ENCODE data around the gene GADD45A. TPM values are rescaled to one million over a fixed set of nuclear protein-coding genes. Genes with fewer than 3 reads are reported as not detected.
A peak's percentile ranks its signal among the peaks of the same experiment; 100 is the strongest.
"Not testable (repeated sequence)": the region's sequence is repeated elsewhere in the genome, so short reads cannot be mapped to it uniquely, and the experiment has no call there.

GADD45A gene
- total RNA-seq, 1 donor from 2014 or later = 36.7 TPM

GRCh38 chr1:67723620-67724019, 38.6 kb downstream of the GADD45A start:
- Mint-ChIP-seq H3K27ac (no peak overlapping the region), H3K4me3 (no peak overlapping the region), H3K9me3 (peaks cover 4% of the 10 kb centered on the region), H3K4me1 (peaks cover 6% of the 10 kb centered on the region), H3K36me3 (ENCODE audit: low read depth) (no peaks in the 10 kb centered on the region), H3K27me3 (peaks cover 5% of the 10 kb centered on the region)
- DNase-seq = no peak
- intact Hi-C loops (cut with micrococcal nuclease) = loop anchor here (1.0 kb wide), 1 partner anchor 39 kb away; no protein-coding TSS in a partner anchor

GRCh38 chr1:67724928-67725560, 40.0 kb downstream of the GADD45A start:
- H3K4me3 Mint-ChIP-seq = no peak overlapping the region

DNA sequence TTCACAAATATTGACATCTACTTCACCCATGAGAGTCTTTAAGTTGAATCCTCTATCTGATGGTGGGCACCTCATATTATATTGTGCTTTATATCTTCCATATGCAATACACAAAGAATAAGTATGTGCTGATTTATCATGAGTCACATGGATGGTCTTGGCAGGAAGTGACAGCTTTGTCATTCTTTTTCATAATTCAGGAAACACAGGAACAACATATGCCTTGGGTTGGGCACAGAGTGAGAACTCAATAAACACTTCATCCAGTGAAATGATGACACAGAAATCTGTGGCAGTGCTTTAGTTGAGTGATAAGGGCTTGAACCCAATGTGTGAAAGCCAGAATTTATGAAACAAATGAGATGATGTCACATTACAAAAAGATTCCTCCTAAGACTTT, 41.2 kb downstream of the GADD45A start:
- Mint-ChIP-seq H3K27me3 (peaks cover 5% of the 10 kb centered on the region), H3K9me3 (peaks cover 4% of the 10 kb centered on the region), H3K4me1 (peaks cover 12% of the 10 kb centered on the region), H3K27ac (no peak overlapping the region), H3K4me3 (no peak overlapping the region), H3K36me3 (ENCODE audit: low read depth) (no peaks in the 10 kb centered on the region)
- intact Hi-C loops (cut with micrococcal nuclease) = no loop called here
- DNase-seq = no peak

More at GRCh38 chr1:67724928-67725560, 40.0 kb downstream of the GADD45A start:
- Mint-ChIP-seq H3K27ac (no peak overlapping the region), H3K4me1 (peaks cover 11% of the 10 kb centered on the region), H3K36me3 (ENCODE audit: low read depth) (no peaks in the 10 kb centered on the region), H3K9me3 (peaks cover 4% of the 10 kb centered on the region), H3K27me3 (peaks cover 5% of the 10 kb centered on the region)
- no peak for DNase-seq
- intact Hi-C loops (cut with micrococcal nuclease) = no loop called here

DNA sequence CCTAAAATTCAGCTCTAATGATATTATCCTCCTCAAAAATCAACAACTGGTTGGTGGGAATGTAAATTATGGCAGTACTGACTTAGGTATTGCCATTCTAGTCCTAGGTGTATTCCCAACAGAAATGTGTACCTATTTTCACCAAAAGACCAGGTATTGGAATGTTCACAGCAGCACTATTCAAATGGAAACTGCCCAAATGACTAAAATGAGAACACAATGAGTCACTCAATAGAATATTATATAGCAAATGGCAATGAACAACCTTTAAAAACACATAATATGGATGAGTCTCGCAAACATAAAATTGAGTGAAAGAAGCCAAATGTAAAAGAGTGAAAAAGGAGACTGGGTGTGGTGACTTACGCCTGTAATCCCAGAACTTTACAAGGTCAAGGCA, 44.9 kb downstream of the GADD45A start:
- Mint-ChIP-seq H3K4me1 (peaks cover 23% of the 10 kb centered on the region), H3K9me3 (peaks cover 4% of the 10 kb centered on the region), H3K4me3 (no peak overlapping the region), H3K36me3 (ENCODE audit: low read depth) (no peaks in the 10 kb centered on the region), H3K27ac (no peak overlapping the region), H3K27me3 (peaks cover 5% of the 10 kb centered on the region)
- DNase-seq = no peak
- intact Hi-C loops (cut with micrococcal nuclease) = no loop called here

GRCh38 chr1:67730312-67730711, 45.3 kb downstream of the GADD45A start:
- H3K27ac Mint-ChIP-seq; DNase-seq; H3K27me3 Mint-ChIP-seq; H3K36me3 Mint-ChIP-seq (ENCODE audit: low read depth); H3K9me3 Mint-ChIP-seq; intact Hi-C loops (cut with micrococcal nuclease); H3K4me3 Mint-ChIP-seq: not testable (repeated sequence)
- H3K4me1 Mint-ChIP-seq = peaks cover 23% of the 10 kb centered on the region

GRCh38 chr1:67731322-67731721, 46.3 kb downstream of the GADD45A start:
- Mint-ChIP-seq H3K27ac (no peak overlapping the region), H3K4me3 (no peak overlapping the region), H3K27me3 (peaks cover 5% of the 10 kb centered on the region), H3K4me1 (peaks cover 27% of the 10 kb centered on the region), H3K36me3 (ENCODE audit: low read depth) (no peaks in the 10 kb centered on the region), H3K9me3 (no peaks in the 10 kb centered on the region)
- DNase-seq = no peak
- intact Hi-C loops (cut with micrococcal nuclease) = no loop called here

DNA sequence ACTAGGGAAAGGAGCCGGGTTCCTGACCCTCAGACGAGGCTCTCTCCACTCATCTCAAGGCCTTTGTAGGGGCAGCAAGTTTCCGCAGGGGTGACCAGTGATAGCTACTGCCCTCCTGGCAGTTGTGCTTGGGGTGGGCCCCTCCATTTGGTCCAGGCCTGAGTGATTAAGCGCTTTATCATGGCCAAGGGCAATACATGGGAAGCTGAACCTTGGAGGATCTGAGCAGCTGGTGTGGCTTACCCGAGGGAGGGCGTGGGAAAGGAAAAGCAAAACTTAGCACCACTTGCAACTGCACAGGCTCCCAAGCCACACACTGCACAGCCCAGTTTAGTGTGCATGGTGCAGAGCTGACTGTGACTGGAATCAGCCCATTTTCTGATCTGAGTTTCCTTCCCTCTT, 47.8 kb downstream of the GADD45A start:
- peaks cover 29% of the 10 kb centered on the region for H3K4me1 Mint-ChIP-seq
- no peak overlapping the region for H3K4me3 Mint-ChIP-seq
- peaks cover 3% of the 10 kb centered on the region for H3K27me3 Mint-ChIP-seq
- H3K27ac Mint-ChIP-seq = no peak overlapping the region
- H3K36me3 Mint-ChIP-seq (ENCODE audit: low read depth) = no peaks in the 10 kb centered on the region
- peak; percentile 63 for DNase-seq
- intact Hi-C loops (cut with micrococcal nuclease) = no loop called here
- no peaks in the 10 kb centered on the region for H3K9me3 Mint-ChIP-seq

DNA sequence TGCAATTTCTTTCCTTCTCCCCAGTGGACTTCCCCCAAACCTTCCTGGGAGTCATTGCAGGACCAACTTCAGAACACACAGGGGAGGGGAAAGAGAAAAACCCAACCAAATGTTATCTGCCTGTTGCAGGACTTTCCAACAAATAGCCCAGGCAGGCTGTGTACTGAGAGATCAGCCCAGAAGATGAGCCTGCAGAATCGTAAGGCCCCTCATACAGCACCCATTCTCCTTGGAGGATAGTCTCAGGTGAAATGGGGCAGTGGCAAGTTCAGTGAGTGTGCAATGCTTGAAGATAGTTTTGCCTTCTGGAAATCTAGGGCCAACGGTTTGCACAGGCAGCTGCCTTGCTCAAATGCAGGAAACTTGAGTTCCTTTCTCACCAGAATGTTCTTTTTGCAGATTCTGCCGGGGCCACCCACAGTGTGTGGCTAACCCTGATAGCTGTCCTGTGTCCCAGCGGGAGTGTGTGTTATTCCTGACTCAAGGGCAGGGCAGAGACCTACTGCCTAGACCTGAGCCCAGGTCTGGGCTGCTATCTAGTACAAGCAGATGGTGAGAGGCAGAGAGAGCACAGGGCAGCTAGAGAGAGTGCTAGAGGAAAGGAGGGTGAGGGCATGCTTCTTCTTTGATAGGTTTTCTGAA, 48.8 kb downstream of the GADD45A start:
- Mint-ChIP-seq H3K36me3 (ENCODE audit: low read depth) (no peaks in the 10 kb centered on the region), H3K9me3 (no peaks in the 10 kb centered on the region), H3K27ac (no peak overlapping the region), H3K27me3 (no peaks in the 10 kb centered on the region), H3K4me3 (no peak overlapping the region), H3K4me1 (peaks cover 29% of the 10 kb centered on the region)
- intact Hi-C loops (cut with micrococcal nuclease) = no loop called here
- no peak for DNase-seq

DNA sequence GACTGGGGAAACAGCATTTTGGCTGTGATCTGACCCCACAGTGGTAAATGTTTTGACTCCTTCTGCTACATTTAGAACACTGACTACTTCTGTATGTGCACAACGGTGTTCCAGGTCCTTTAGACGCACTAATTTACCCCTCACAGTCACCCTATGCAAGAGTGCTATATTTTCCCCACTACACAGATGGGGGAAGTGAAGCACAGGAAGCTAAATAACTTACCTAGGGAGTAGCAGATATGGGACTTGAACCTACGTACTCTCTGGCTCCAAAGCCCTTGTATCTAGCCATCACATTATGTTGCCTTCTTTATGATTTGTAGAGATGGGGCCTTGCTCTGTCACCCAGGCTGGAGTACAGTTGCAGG, 49.3 kb downstream of the GADD45A start:
- H3K9me3 Mint-ChIP-seq = no peaks in the 10 kb centered on the region
- peaks cover 29% of the 10 kb centered on the region for H3K4me1 Mint-ChIP-seq
- no peak overlapping the region for H3K27ac Mint-ChIP-seq
- no peak overlapping the region for H3K4me3 Mint-ChIP-seq
- H3K27me3 Mint-ChIP-seq = peaks cover 1% of the 10 kb centered on the region
- intact Hi-C loops (cut with micrococcal nuclease) = no loop called here
- H3K36me3 Mint-ChIP-seq (ENCODE audit: low read depth) = no peaks in the 10 kb centered on the region
- DNase-seq = no peak

DNA sequence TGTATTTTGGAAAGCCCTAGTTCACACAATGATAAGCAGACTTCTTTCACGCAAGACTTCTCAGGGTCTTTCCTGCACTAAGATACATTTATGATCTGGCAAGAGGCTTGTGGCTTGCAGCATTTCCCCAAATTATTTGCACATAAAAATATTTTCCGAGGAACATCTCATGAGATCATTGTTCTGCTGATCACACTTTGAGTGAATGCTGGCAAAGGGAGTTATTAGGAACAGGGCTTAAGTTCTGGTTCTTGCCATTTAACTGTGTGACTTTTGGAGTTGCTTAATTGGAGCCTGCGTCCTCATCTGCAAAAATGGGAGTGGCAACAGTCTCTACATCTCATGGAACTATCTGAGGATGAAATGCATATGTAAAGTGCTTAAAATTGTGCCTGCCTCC, 50.2 kb downstream of the GADD45A start:
- Mint-ChIP-seq H3K4me3 (no peak overlapping the region), H3K27ac (no peak overlapping the region), H3K4me1 (peaks cover 23% of the 10 kb centered on the region), H3K36me3 (ENCODE audit: low read depth) (no peaks in the 10 kb centered on the region), H3K9me3 (no peaks in the 10 kb centered on the region), H3K27me3 (peaks cover 4% of the 10 kb centered on the region)
- no peak for DNase-seq
- intact Hi-C loops (cut with micrococcal nuclease) = no loop called here

GRCh38 chr1:67735806-67736627, 51.0 kb downstream of the GADD45A start:
- peaks cover 7% of the 10 kb centered on the region for H3K27me3 Mint-ChIP-seq
- no peaks in the 10 kb centered on the region for H3K9me3 Mint-ChIP-seq
- intact Hi-C loops (cut with micrococcal nuclease) = loop anchor here (1.0 kb wide), 1 partner anchor 52 kb away; no protein-coding TSS in a partner anchor
- H3K4me1 Mint-ChIP-seq = peaks cover 23% of the 10 kb centered on the region
- peak; percentile 82 for DNase-seq
- H3K36me3 Mint-ChIP-seq (ENCODE audit: low read depth) = no peaks in the 10 kb centered on the region
- peak overlapping the region; percentile 89 for H3K27ac Mint-ChIP-seq
- peak overlapping the region; percentile 71 for H3K4me3 Mint-ChIP-seq

DNA sequence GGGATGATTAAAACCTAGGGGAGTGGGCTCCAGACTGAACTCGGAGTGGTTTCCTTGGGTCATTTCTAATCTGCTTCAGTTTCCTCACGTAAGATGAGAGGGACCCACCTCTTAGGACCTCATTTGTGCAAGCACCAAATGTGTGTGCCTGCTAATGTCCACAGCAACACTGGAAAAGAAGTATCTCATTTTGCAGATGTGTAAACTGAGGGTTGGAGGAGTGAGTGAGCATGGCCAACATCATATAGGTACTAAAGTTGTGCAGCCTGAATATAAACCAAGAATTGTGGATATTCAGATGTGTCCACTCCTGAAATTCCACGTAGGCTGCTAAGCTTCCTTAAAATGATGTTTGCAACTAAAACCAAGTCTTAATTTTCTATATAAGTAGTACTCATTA, 51.7 kb downstream of the GADD45A start:
- H3K4me1 Mint-ChIP-seq = peaks cover 23% of the 10 kb centered on the region
- peak overlapping the region; percentile 71 for H3K4me3 Mint-ChIP-seq
- no peak for DNase-seq
- peaks cover 7% of the 10 kb centered on the region for H3K27me3 Mint-ChIP-seq
- intact Hi-C loops (cut with micrococcal nuclease) = loop anchor here (1.0 kb wide), 1 partner anchor 52 kb away; no protein-coding TSS in a partner anchor
- no peaks in the 10 kb centered on the region for H3K9me3 Mint-ChIP-seq
- H3K36me3 Mint-ChIP-seq (ENCODE audit: low read depth) = no peaks in the 10 kb centered on the region
- peak overlapping the region; percentile 89 for H3K27ac Mint-ChIP-seq

DNA sequence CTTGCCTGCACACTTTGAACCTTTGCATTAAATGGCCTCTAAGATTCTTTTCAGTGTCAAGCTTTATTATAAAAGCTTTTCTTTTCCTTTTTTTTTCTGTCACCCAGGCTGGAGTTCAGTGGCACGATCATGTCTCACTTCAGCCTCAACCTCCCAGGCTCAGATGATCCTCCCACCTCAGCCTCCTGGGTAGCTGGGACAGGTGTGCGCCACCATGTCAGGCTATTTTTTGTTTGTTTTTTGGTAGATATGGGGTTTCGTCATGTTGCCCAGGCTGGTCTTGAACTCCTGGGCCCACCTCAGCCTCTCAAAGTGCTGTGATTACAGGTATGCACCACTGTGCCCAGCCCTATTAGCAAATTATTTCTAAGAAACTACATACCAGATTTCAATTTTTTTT, 52.9 kb downstream of the GADD45A start:
- intact Hi-C loops (cut with micrococcal nuclease) = no loop called here
- Mint-ChIP-seq H3K27me3 (peaks cover 7% of the 10 kb centered on the region), H3K9me3 (no peaks in the 10 kb centered on the region), H3K27ac (no peak overlapping the region), H3K4me3 (no peak overlapping the region), H3K4me1 (peaks cover 22% of the 10 kb centered on the region), H3K36me3 (ENCODE audit: low read depth) (no peaks in the 10 kb centered on the region)
- no peak for DNase-seq

All from activated CD4-positive, alpha-beta T cell treated with anti-CD3 and anti-CD28 coated beads, Interleukin-2, amount 10 ng/mL, durations not matched to agents 24 days and 14 days (primary cell).